ENCODE results near the gene TMC7.

Gene TMC7

DNA sequence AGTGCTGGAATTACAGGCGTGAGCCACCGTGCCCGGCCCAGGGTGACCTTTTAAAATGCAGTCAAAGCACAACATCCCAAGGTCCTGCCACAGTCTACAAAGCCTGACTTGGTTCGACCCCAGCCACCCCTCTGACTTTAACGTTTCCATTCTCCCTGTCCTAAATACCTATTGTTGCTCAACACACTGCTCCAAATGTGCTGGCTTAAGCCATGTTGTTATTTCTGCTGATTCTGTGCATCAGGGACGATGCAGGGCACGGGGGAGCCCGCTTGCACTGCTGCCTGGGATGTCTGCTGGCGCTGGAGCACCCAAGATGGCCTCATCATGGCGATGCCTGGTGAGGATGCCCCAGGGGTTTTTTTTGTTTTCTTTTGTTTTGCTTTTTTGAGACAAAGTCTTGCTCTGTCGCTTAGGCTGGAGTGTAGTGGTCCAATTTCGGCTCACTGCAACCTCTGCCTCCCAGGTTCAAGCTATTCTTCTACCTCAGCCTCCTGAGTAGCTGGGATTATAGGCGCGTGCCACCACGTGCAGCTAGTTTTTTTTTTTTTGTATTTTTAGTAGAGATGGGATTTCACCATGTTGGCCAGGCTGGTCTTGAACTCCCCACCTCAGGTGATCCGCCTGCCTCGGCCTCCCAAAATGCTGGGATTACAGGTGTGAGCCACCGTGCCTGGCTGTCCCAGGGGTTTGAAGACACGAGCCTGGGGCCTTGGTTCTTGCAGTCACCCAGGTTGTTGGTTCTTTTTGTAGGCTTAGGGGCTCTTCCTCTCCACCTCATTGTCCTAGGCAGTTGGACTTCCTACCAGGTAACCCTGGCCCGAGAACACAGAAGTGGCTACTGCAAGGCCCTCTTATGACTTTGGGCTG is 22.9 kb downstream of the TMC7 start:
- Histone ChIP-seq H4K5ac (ENCODE audit: low read length) (no peak overlapping the region), H2BK120ac (ENCODE audit: low read depth, low read length) (no peak overlapping the region), H3K9ac (ENCODE audit: low read length) (no peak overlapping the region), H3K56ac (ENCODE audit: low read length) (no peak overlapping the region), H3K18ac (ENCODE audit: low read length) (no peak overlapping the region), H2BK15ac (replicated peaks; ENCODE audit: low read depth) (no peak overlapping the region), H3K36me3 (ENCODE audit: control insufficient read depth, insufficient read depth, low read length) (no peaks in the 10 kb centered on the region), H3K79me2 (ENCODE audit: control insufficient read depth, insufficient read depth, low read length) (no peaks in the 10 kb centered on the region), H2BK5ac (ENCODE audit: low read length) (no peak overlapping the region), H3K4me2 (ENCODE audit: low read length) (no peak overlapping the region), H3K23ac (ENCODE audit: low read length) (no peak overlapping the region), H3K79me1 (ENCODE audit: low read length) (no peaks in the 10 kb centered on the region), H3K4me3 (ENCODE audit: low read length) (no peak overlapping the region), H3K4me1 (ENCODE audit: control insufficient read depth, low read depth, low read length) (no peaks in the 10 kb centered on the region), H3K27me3 (ENCODE audit: insufficient read depth, low read length, poor library complexity) (no peaks in the 10 kb centered on the region), H4K8ac (ENCODE audit: low read depth, low read length) (no peak overlapping the region), H2AK5ac (ENCODE audit: low read length) (no peak overlapping the region), H3K27ac (ENCODE audit: low read depth, low read length) (no peak overlapping the region), H3K4ac (ENCODE audit: low read depth, low read length) (no peak overlapping the region)
- DNase-seq = no peak
- WGBS (ENCODE audit: extremely low coverage, insufficient coverage, low lambda C conversion rate) = no CpG with 5 or more reads among the region's 20 CpGs

DNA sequence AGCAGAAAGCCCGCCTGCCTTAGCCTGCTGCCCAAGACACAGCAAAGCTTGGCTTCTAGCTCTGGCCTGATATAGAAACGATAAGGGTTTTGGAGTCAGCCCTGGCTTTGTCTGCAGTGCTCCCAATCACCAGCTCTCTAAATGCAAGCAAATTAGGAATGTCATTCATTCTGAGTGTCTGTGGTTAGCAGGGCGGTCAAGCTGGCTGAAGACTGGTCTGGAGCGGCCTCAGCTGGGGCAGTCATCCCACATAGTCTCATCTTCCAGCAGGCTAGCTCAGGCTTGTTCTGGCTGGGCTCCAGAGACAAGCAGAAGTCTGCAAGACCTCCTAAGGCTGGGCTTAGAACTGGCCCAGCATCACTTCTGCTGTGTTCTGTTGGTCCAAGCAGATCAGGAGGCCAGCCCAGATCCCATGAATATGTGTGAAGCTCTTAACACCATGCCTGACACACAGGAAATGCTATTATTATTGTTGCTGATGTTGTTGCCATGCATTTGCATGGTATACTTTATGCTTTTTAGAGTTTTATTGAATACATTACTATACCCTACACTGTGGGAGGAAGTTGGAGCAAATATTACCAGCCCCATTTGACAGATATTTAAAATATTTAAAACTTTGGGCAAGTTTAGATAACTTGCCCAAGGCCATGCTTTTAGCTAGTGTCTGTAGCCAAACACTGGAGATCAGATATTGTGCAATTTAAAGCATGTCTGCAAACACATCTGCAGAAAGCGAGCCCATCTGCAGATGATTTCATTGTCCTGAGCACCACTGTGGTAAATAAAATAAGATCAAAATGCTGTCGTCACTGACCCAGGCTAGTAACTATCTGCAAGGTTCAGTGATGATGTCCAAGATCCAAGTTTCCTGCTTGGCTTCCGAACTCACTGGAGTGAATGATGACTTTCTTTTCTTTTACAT is 24.8 kb downstream of the TMC7 start:
- DNase-seq = peak; percentile 7
- Histone ChIP-seq H2AK5ac (ENCODE audit: low read length) (no peak overlapping the region), H3K4ac (ENCODE audit: low read depth, low read length) (no peak overlapping the region), H3K36me3 (ENCODE audit: control insufficient read depth, insufficient read depth, low read length) (no peaks in the 10 kb centered on the region), H3K4me1 (ENCODE audit: control insufficient read depth, low read depth, low read length) (no peaks in the 10 kb centered on the region), H3K56ac (ENCODE audit: low read length) (no peak overlapping the region), H2BK15ac (replicated peaks; ENCODE audit: low read depth) (no peak overlapping the region), H3K27me3 (ENCODE audit: insufficient read depth, low read length, poor library complexity) (no peaks in the 10 kb centered on the region), H3K23ac (ENCODE audit: low read length) (no peak overlapping the region), H4K8ac (ENCODE audit: low read depth, low read length) (no peak overlapping the region), H3K4me3 (ENCODE audit: low read length) (no peak overlapping the region), H3K79me1 (ENCODE audit: low read length) (no peaks in the 10 kb centered on the region), H3K27ac (ENCODE audit: low read depth, low read length) (no peak overlapping the region), H3K9ac (ENCODE audit: low read length) (no peak overlapping the region), H3K79me2 (ENCODE audit: control insufficient read depth, insufficient read depth, low read length) (no peaks in the 10 kb centered on the region), H2BK120ac (ENCODE audit: low read depth, low read length) (no peak overlapping the region), H3K4me2 (ENCODE audit: low read length) (no peak overlapping the region), H3K18ac (ENCODE audit: low read length) (no peak overlapping the region), H2BK5ac (ENCODE audit: low read length) (no peak overlapping the region), H4K5ac (ENCODE audit: low read length) (no peak overlapping the region)
- no CpG with 5 or more reads among the region's 7 CpGs for WGBS (ENCODE audit: extremely low coverage, insufficient coverage, low lambda C conversion rate)

DNA sequence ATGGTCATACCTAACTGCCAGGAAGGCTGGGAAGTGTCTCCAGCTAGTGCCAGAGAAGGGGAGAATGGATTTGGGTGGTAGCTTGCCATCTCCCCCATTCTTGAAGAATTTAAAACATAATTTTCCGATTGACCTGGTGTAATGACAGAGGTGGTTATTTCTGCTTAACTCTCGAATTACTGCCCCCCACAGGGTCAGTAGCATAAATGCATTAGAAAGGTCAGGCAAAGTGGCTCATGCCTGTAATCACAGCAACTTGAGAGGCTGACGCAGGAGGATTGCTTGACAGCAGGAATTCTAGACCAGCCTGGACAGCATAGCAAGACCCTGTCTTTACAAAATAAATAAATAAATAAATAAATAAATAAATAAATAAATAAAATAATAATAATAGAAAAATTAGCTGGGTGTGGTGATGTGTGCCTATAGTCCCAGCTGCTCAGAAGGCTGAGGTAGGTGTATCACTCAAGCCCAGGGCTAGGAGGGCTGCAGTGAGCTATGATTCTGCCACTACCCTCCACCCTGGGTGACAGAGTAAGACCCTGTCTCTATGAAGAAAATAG is 27.5 kb downstream of the TMC7 start:
- Histone ChIP-seq H3K27ac (ENCODE audit: low read depth, low read length) (no peak overlapping the region), H2AK5ac (ENCODE audit: low read length) (no peak overlapping the region), H4K5ac (ENCODE audit: low read length) (no peak overlapping the region), H3K79me1 (ENCODE audit: low read length) (no peaks in the 10 kb centered on the region), H3K27me3 (ENCODE audit: insufficient read depth, low read length, poor library complexity) (no peaks in the 10 kb centered on the region), H3K4me1 (ENCODE audit: control insufficient read depth, low read depth, low read length) (no peaks in the 10 kb centered on the region), H3K4me2 (ENCODE audit: low read length) (no peak overlapping the region), H2BK15ac (replicated peaks; ENCODE audit: low read depth) (no peak overlapping the region), H3K4ac (ENCODE audit: low read depth, low read length) (no peak overlapping the region), H3K9ac (ENCODE audit: low read length) (no peak overlapping the region), H3K56ac (ENCODE audit: low read length) (no peak overlapping the region), H4K8ac (ENCODE audit: low read depth, low read length) (no peak overlapping the region), H2BK5ac (ENCODE audit: low read length) (no peak overlapping the region), H3K36me3 (ENCODE audit: control insufficient read depth, insufficient read depth, low read length) (no peaks in the 10 kb centered on the region), H3K23ac (ENCODE audit: low read length) (no peak overlapping the region), H3K79me2 (ENCODE audit: control insufficient read depth, insufficient read depth, low read length) (no peaks in the 10 kb centered on the region), H2BK120ac (ENCODE audit: low read depth, low read length) (no peak overlapping the region), H3K4me3 (ENCODE audit: low read length) (no peak overlapping the region), H3K18ac (ENCODE audit: low read length) (no peak overlapping the region)
- no CpG with 5 or more reads among the region's 3 CpGs for WGBS (ENCODE audit: extremely low coverage, insufficient coverage, low lambda C conversion rate)
- peak; percentile 2 for DNase-seq

DNA sequence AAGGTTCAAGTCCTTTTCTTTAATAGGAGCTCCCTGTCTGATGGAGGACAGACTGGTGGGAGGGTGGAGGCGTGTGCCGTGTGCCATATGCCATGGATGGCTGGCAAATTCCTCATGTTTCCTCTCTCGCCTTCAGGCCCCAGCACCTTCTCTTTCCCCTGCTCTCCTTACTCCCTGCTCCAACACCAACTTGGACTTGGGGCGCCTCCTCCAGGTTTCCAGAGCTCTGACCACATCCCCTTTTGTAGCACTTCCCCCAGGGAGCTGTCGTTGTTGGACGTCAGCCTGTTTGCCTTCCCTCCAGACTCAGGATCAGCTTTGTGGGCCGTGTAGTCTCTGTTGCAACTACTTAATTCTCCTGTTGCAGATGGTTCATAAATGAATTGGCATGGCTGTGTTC is 30.7 kb downstream of the TMC7 start:
- no peak overlapping the region for H3K4me3 ChIP-seq (ENCODE audit: low read length)
- H3K27ac ChIP-seq (ENCODE audit: low read depth, low read length) = no peak overlapping the region
- H3K56ac ChIP-seq (ENCODE audit: low read length) = no peak overlapping the region
- H2BK120ac ChIP-seq (ENCODE audit: low read depth, low read length) = no peak overlapping the region
- no peaks in the 10 kb centered on the region for H3K4me1 ChIP-seq (ENCODE audit: control insufficient read depth, low read depth, low read length)
- H4K8ac ChIP-seq (ENCODE audit: low read depth, low read length) = no peak overlapping the region
- H3K23ac ChIP-seq (ENCODE audit: low read length) = no peak overlapping the region
- no peaks in the 10 kb centered on the region for H3K36me3 ChIP-seq (ENCODE audit: control insufficient read depth, insufficient read depth, low read length)
- H2AK5ac ChIP-seq (ENCODE audit: low read length) = no peak overlapping the region
- no peak overlapping the region for H3K18ac ChIP-seq (ENCODE audit: low read length)
- H3K9ac ChIP-seq (ENCODE audit: low read length) = no peak overlapping the region
- no CpG with 5 or more reads among the region's 7 CpGs for WGBS (ENCODE audit: extremely low coverage, insufficient coverage, low lambda C conversion rate)
- no peak overlapping the region for H4K5ac ChIP-seq (ENCODE audit: low read length)
- H3K4me2 ChIP-seq (ENCODE audit: low read length) = no peak overlapping the region
- H2BK15ac ChIP-seq (replicated peaks; ENCODE audit: low read depth) = no peak overlapping the region
- no peaks in the 10 kb centered on the region for H3K27me3 ChIP-seq (ENCODE audit: insufficient read depth, low read length, poor library complexity)
- H3K79me2 ChIP-seq (ENCODE audit: control insufficient read depth, insufficient read depth, low read length) = no peaks in the 10 kb centered on the region
- H3K79me1 ChIP-seq (ENCODE audit: low read length) = no peaks in the 10 kb centered on the region
- peak; percentile 34 for DNase-seq
- H3K4ac ChIP-seq (ENCODE audit: low read depth, low read length) = no peak overlapping the region
- no peak overlapping the region for H2BK5ac ChIP-seq (ENCODE audit: low read length)

DNA sequence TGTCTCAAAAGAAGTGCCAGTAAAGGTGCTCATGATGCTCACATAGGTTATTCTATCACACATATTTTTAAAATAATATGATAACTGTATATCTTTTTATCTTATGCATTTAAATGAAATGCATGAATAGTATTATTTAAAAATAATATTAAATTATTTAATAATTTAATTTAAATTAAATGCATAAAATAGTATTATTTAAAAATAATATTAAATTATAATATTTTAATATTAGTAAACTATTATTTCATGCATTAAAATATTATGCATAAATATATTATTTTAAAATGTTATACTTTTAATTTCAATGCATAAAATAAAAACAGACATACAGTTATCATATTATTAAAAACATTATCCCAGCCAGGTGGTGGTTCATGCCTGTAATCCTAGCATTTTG is 33.4 kb downstream of the TMC7 start:
- H3K56ac ChIP-seq (ENCODE audit: low read length) = no peak overlapping the region
- H2BK5ac ChIP-seq (ENCODE audit: low read length) = no peak overlapping the region
- no peak overlapping the region for H2AK5ac ChIP-seq (ENCODE audit: low read length)
- no peak overlapping the region for H4K5ac ChIP-seq (ENCODE audit: low read length)
- H3K27ac ChIP-seq (ENCODE audit: low read depth, low read length) = no peak overlapping the region
- no peak overlapping the region for H3K4me3 ChIP-seq (ENCODE audit: low read length)
- H2BK15ac ChIP-seq (replicated peaks; ENCODE audit: low read depth) = no peak overlapping the region
- H3K4me1 ChIP-seq (ENCODE audit: control insufficient read depth, low read depth, low read length) = no peaks in the 10 kb centered on the region
- no peak for DNase-seq
- no peak overlapping the region for H3K18ac ChIP-seq (ENCODE audit: low read length)
- H2BK120ac ChIP-seq (ENCODE audit: low read depth, low read length) = no peak overlapping the region
- no peak overlapping the region for H3K9ac ChIP-seq (ENCODE audit: low read length)
- H3K36me3 ChIP-seq (ENCODE audit: control insufficient read depth, insufficient read depth, low read length) = no peaks in the 10 kb centered on the region
- H3K79me2 ChIP-seq (ENCODE audit: control insufficient read depth, insufficient read depth, low read length) = no peaks in the 10 kb centered on the region
- H3K4me2 ChIP-seq (ENCODE audit: low read length) = no peak overlapping the region
- H4K8ac ChIP-seq (ENCODE audit: low read depth, low read length) = no peak overlapping the region
- H3K79me1 ChIP-seq (ENCODE audit: low read length) = no peaks in the 10 kb centered on the region
- no peak overlapping the region for H3K23ac ChIP-seq (ENCODE audit: low read length)
- no peak overlapping the region for H3K4ac ChIP-seq (ENCODE audit: low read depth, low read length)
- no peaks in the 10 kb centered on the region for H3K27me3 ChIP-seq (ENCODE audit: insufficient read depth, low read length, poor library complexity)
